ENCODE results near the gene ADAR. TPM values are rescaled to one million over a fixed set of nuclear protein-coding genes. Genes with fewer than 3 reads are reported as not detected.

The ADAR gene
- total and polyA plus RNA-seq, 11 donors = 16.0 to 117 (median 54.3) TPM

DNA sequence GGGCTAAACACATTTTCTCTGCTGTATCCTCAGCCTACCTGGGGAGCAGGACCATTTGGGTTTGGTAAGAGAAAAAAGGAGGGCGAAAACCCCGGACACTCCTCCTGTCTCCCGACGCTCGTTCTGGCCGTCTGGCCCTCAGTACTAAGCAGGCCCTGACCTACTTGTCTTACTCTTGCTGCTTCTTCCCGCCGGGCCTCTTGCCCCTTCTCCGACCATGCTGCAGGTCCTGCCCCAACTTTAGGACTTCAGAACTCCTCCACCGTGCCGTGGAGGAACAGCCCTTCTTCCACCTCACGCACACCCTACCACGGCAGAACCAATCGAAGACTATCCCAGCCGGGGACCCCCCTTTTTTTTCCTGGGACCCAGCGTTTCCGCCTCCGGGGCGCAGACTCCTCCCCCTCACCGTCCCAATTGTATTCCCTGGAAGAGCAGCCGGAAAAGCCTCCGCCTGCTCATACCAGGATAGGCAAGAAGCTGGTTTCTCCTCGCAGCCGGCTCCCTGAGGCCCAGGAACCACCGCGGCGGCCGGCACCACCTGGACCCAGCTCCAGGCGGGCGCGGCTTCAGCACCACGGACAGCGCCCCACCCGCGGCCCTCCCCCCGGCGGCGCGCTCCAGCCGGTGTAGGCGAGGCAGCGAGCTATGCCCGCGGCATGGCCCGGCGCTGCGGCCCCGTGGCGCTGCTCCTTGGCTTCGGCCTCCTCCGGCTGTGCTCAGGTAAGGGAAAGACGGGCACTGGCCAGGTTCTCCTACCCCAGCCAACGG lies 40.4 kb downstream of the ADAR start, which contains the start of gene CHRNB2:
Gene CHRNB2, plus strand, starts transcription at position 393 of the 771 bp plus-strand sequence. Its CDS starts 267 bp downstream, at position 660.
- intact Hi-C loops (cut with DNase I) = loop anchor here in 5 of 10 donors (5.0 to 10.0 kb wide), 5 partner anchors 97 to 367 kb away; partner anchors contain the start of gene PMVK (in 1 of the 5)
- peaks cover 0 to 28% (median 0%) of the 10 kb centered on the region in 9 donors for H3K27me3 ChIP-seq
- no peak within 1 kb of the TSS for H3K27ac ChIP-seq
- H3K9me3 ChIP-seq = no peaks in the 10 kb centered on the region
- peak within 1 kb of the TSS in 7 of 12 donors; percentile 8 to 30 (median 24) for H3K4me3 ChIP-seq
- peak; percentile 68 to 98 (median 94) for ATAC-seq
- WGBS, 4 donors = 2 to 4% (median 3%) methylated on average over 42 to 53 of the region's 53 CpGs
- H3K36me3 ChIP-seq = no peaks in the 10 kb centered on the region
- TF ChIP-seq, protein P1, sequence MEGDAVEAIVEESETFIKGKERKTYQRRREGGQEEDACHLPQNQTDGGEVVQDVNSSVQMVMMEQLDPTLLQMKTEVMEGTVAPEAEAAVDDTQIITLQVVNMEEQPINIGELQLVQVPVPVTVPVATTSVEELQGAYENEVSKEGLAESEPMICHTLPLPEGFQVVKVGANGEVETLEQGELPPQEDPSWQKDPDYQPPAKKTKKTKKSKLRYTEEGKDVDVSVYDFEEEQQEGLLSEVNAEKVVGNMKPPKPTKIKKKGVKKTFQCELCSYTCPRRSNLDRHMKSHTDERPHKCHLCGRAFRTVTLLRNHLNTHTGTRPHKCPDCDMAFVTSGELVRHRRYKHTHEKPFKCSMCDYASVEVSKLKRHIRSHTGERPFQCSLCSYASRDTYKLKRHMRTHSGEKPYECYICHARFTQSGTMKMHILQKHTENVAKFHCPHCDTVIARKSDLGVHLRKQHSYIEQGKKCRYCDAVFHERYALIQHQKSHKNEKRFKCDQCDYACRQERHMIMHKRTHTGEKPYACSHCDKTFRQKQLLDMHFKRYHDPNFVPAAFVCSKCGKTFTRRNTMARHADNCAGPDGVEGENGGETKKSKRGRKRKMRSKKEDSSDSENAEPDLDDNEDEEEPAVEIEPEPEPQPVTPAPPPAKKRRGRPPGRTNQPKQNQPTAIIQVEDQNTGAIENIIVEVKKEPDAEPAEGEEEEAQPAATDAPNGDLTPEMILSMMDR (IDR thresholded peaks at IDR 0.05) = no peak
- TF ChIP-seq POLR2A (IDR thresholded peaks at IDR 0.05) = no peak
- peak; percentile 65 to 81 (median 66) for DNase-seq
- H3K4me1 ChIP-seq = peaks cover 0 to 13% (median 7%) of the 10 kb centered on the region in 12 donors

DNA sequence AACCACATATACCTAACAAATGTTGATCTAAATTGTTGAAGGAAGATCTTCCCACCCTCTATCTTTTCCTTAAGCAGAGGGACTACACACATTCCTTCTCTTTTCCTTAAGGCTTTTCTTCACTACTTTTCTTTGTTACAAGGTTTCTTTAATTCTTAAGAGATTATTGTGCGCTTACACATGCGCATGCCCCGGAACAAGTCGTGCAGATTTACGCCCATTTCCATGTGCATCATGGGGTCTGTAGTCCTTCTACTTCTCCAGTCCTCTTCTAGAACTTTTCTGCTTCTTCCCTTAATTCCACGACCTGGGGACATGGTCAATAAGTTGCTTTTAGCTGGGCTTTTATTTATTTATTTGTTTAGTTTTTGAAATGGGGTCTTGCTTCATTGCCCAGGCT lies 42.1 kb downstream of the ADAR start:
- H3K27ac ChIP-seq = no peak overlapping the region
- DNase-seq (no peak), ATAC-seq (no peak)
- TF ChIP-seq, protein P1 (IDR thresholded peaks at IDR 0.05) = no peak
- TF ChIP-seq POLR2A (IDR thresholded peaks at IDR 0.05) = no peak
- H3K27me3 ChIP-seq = peaks cover 0 to 28% (median 0%) of the 10 kb centered on the region in 9 donors
- no peaks in the 10 kb centered on the region for H3K9me3 ChIP-seq
- intact Hi-C loops (cut with DNase I) = loop anchor here in 5 of 10 donors (5.0 to 10.0 kb wide), 5 partner anchors 99 to 369 kb away; partner anchors contain the start of gene PMVK (in 1 of the 5)
- 80 to 87% (median 84%) methylated on average over 6 of the region's 6 CpGs for WGBS, 4 donors
- no peak overlapping the region for H3K4me3 ChIP-seq
- H3K36me3 ChIP-seq = no peaks in the 10 kb centered on the region
- H3K4me1 ChIP-seq = peaks cover 0 to 13% (median 7%) of the 10 kb centered on the region in 12 donors

DNA sequence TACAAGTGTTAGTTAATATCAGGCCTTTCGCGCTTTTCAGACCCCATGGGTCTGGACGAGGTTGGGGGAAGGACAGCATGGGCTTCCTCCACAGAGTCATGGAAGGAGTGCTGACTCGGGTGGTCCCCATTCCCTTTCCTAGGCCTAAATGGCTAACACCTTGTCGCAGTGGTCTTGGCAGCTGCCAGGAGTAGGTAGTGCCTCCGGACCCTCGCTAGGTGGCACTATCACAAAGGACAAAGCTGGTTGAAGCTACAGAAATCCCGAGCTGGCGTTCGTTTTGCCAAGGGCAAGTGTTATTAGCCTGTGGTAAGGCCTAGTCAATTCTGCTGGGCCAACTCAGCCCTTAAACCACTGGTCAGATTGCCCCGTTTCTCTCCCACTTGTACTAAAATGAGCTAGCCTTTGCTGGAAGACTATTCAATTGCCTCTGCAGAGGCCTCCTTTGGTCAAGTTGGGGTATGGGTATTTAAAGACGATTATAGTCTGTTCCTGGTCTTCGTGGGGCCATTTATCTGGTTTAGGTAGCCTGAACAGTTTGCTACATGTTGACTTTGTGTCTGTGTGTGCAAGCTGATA lies 48.4 kb downstream of the ADAR start:
- Histone ChIP-seq H3K27ac (peak overlapping the region; percentile 85 to 97 (median 94)), H3K4me1 (peaks cover 3 to 35% (median 21%) of the 10 kb centered on the region in 12 donors), H3K4me3 (peak overlapping the region; percentile 10 to 98 (median 95)), H3K9me3 (no peaks in the 10 kb centered on the region), H3K36me3 (peaks cover 0 to 19% (median 13%) of the 10 kb centered on the region in 9 donors), H3K27me3 (no peaks in the 10 kb centered on the region)
- 6 to 12% (median 11%) methylated on average over 13 of the region's 13 CpGs for WGBS, 4 donors
- peak; percentile 85 to 90 (median 90) for DNase-seq
- TF ChIP-seq POLR2A (IDR thresholded peaks at IDR 0.05) = no peak
- TF ChIP-seq, protein P1 (IDR thresholded peaks at IDR 0.05) = peak; percentile 88 to 97 (median 93)
- intact Hi-C loops (cut with DNase I) = loop anchor here (1.0 to 10.0 kb wide), 21 partner anchors 48 to 525 kb away; partner anchors contain the start of genes PMVK (in 4 of the 10), IL6R (in 2 of the 10), ADAR (in 1 of the 10) and KCNN3 (in 1 of the 10)
- peak; percentile 65 to 76 (median 70) for ATAC-seq
